A549 (cell line): ENCODE measurements around the gene MYO6.

Source experiments
- CTCF ChIP-seq: fragments of >200 bp; sonication (Bioruptor Twin); formaldehyde crosslinking; IDR thresholded peaks from 3 replicates; pipeline ENCODE4 v1.5.1; 2016
- POLR2A ChIP-seq: IDR thresholded peaks from 2 replicates; pipeline ENCODE4 v1.6.1; 2012; ENCODE audit warnings: mild to moderate bottlenecking, low read length

GRCh38 chr6:75794954-75795739 is 46.1 kb downstream of the MYO6 start:
- no peak for TF ChIP-seq POLR2A
- no peak for TF ChIP-seq CTCF
